NCI-H524 (cell line): ENCODE data around the gene SPATA16.
A peak's percentile ranks its signal among the peaks of the same experiment; 100 is the strongest.
"Not testable (repeated sequence)": the region's sequence is repeated elsewhere in the genome, so short reads cannot be mapped to it uniquely, and the experiment has no call there.

Experiments
- DNase-seq, 2 experiments: peaks; one replicate each; lab custom pipeline; 2025; lab: John Stamatoyannopoulos, UW

The SPATA16 gene

DNA sequence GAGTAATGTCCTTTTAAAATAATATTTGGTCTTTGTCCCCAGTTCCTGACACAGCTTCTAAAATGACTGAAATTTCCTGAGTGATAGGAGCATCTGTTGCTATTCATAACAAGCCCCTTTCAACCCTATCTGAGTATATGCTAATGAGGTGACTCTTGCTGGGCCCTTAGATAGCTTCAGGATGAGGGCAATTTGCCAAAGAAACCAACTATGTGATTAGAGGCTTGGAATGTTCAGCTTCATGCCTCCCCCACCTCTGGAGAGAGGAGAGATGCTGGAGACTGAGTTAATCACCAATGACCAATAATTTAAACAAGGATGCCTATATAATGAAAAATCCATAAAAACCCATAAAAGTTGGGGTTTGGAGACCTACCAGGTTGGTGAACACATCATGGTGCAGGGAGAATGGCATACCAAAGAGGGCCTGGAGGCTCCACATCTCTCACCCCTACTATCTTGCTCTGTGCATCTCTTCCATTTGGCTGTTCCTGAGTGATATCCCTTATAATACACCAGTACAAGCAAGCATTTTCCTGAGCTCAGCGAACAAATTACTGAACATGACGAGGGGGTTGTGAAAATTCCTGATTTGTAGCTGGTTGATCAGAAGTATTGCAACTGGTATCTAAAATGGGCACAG, 201.3 kb downstream of the SPATA16 start:
- peak; percentile 26 to 61 for DNase-seq

DNA sequence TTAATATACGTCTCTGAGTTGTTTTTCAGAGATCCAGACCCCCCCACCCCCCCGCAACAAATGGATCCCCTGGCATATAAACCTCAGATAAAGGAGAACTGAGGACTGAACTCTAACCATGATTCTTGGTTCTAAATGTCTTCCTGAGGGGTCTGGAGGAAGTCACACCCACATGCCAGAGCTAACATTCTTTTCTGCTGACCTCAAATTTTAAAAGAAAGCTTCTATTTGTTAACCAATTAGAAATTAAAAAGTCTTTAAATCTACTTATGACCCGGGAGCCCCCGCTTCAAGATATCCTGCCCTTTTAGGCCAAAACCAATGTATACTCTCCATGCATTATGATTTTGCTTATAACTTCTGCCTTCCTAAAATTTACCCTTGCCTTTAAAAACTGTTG, 202.2 kb downstream of the SPATA16 start:
- DNase-seq = no peak

DNA sequence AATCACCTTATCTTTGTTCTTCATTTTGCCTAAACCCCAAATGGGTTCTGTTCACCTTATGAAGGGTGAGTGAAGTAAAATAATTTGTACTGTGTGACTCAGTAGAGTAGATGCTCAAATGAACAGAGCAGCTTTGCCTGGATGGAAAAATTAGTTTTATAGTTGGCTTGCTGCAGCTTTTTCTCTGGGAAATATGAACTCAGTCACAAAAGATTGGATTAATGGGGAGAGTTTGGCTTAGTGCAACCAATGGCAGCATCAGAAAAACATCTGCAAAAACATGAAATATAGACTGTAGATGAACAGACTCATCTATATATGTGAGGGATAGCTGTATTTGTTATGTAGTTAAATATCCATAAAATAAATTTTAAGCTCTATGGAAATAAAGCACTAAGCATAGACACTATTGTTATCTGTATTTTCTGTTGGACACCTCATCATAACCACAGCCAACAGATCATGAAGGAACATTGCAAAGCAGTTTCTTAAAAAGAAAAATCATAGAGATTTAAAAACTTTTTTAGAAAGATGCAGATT, 209.2 kb downstream of the SPATA16 start:
- DNase-seq = no peak

DNA sequence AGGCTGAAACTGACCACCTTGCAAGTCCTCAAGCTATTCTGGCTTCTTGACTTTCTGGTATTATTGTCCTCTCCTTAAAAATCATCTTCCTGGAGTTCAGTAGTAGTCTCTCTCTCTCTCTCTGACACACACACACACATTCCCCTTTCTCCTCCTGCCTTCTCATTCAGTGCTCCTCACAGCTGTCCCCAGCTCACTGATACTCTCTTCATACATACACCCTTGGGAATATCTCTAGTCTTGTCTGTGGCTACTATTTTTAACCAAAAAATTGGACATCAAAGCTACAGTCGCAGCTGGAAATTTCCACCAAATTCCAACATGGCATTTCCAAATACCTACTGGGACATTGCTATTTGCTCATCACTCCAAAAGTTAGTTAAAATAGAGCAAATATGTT, 211.6 kb downstream of the SPATA16 start:
- DNase-seq = no peak

DNA sequence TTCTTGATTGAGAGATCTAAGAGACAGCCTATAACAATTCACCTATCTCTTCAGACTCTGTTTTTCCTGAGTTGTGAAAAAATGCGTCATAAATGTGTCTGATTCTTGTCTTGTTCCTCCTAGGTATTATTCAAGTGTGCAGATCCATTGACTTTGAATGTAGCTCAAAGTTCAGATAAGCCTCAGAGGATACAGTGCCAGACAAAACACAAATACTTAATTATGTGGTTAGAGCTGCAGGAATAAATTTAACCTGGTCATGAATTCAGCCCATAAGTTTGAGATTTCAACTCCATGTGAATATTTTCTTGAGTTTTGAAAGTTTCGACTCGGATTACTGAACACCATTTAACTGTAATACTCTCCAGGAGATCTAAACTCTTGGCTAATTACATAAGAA, 216.5 kb downstream of the SPATA16 start:
- no peak for DNase-seq

DNA sequence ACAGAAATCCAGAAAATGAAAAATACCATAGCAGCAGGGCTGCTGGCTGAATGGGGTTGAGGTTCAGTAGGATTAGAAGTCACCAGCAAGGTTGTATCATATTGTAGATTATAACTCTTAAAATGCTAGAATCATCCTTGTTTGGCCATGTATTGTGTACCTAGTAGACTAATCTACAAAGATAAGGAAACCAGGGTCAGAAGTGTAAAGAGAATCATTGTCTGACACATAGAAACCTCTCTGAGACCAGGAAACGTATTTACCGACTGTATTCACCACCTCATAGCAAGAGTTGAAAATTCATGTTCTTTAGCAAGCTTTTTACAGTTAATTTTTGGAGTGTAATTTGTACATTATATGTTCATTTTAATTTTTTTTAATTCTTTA, 221.7 kb downstream of the SPATA16 start:
- no peak for DNase-seq

DNA sequence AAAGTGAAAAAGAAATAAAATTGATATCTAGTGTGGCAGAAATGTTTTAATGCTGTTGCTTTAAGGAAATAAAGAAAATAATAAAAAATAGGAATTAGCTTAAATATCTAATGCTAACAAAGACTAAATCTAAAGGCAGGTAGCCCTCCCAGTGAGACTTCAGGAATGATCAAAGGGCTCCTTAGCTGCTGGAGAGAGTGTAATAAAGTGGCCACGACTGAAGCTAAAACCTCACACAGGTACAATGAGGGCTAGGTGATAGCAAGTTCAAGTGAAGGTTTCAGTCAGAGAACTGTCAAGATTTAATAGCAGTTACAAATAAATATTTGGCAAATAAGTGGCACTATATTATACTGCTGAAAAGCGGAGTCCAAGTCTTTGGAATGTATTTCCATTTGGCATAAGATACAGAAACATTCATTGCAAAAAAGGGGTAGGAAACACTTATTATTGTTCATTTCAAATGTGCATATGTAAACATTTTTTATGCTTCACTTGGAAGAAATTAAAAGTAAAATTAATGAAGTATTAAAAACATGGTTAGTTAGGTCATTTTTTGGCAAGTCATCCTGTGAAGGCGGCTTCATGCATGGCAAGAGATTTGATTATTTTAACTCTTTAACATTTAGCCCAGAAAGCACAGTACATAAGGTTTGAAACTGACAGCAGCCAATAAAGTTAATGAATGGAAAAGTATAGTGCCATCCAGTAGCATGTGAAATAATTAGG, 222.3 kb downstream of the SPATA16 start:
- no peak for DNase-seq

DNA sequence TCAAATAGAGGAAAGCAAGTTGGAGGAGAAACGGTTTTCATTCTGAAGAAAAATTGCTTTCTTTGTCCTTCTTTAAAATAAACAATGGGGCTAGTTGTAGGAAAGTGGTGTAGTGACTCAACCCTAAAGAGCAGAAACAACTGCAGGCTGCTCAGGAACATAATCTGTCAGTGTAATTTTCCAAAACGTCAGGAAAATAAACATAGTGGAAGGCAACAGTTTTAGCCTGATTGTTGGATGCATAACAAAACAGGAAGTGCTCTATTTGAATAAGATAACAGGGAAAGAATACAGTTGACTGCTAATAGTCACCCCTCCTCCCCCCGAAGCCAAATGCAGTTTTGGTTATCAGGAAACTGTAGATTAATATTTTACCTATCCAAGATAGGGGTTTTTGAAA, 222.9 kb downstream of the SPATA16 start:
- no peak for DNase-seq

DNA sequence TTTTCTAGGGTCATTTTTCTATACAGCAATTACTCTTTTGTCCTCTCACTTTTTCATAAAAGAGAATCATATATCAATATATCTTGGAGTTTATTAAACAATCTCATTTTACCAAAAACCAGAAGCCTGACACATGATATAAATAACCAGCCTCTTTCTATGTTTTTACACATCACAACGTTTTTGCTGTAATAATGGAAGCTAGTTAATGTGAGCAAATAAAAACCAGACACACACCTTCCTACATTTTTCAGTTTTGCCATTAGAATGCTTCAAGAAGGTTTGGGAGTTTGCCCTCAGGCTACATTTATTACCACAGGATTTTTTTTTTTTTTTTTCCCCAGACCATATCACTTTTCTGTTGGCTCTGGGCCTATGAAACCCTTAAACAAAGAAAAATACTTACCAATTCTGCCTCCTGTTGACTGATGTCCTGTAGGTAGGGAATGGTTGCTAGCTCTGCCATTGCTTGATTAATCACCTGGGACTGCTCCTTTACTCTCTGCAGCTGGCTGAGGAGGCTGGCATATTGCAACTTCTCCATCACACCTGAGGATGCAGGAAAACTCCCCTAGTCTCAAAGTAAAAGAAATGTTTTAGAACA, 225.0 kb downstream of the SPATA16 start:
- no peak for DNase-seq

DNA sequence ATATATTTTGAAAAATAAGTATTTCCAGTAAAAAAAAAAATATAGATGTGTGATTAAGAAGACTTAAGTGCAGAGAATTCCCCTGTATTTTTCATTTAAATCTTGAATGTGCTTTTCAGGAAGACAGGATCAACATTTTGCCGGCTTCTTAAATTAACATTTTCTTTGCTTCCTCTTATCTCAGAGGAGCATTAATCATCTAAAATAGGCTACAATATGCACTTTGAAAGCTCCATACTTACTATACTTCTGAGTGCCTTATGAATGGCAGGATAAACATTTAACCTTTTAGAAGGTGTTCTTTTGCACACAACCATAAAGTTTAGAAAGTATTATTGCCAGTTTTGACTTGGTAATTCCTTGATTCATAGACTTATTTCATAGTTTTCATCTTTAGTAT, 226.2 kb downstream of the SPATA16 start:
- DNase-seq = no peak

DNA sequence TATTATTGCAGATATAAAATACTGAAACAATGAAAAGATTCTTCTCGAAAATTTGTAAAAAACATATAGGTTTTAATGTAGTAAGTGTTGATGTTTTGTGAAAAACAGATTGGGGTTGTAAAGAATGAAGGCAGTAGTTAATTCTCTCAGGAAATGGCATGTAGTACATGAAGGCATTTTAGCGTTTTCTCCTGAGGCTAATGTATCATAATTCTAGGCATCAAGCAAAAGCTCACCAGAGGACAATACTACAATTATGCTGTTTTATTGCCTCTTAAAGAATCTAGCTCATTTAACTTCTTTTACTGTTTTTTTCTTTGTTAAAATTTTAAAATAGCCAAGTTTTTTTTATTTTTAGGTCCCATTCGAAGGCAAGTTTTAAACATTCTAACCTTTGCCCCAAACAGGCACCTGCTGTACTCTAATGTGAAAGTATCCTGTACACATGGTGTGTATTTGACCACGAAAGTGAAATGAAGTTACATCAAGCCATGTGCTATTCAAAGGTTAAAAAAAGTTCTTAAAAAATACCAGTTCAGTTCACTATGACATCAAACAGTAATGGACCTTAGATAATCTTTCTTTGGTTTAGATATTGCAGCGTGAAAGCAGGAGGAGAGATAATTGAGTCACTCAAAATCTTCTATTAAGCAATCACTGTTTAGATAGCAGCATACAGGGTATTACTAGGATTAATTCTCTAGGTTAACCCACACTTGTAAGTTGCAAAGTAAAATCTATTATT, 227.0 kb downstream of the SPATA16 start:
- DNase-seq = no peak

DNA sequence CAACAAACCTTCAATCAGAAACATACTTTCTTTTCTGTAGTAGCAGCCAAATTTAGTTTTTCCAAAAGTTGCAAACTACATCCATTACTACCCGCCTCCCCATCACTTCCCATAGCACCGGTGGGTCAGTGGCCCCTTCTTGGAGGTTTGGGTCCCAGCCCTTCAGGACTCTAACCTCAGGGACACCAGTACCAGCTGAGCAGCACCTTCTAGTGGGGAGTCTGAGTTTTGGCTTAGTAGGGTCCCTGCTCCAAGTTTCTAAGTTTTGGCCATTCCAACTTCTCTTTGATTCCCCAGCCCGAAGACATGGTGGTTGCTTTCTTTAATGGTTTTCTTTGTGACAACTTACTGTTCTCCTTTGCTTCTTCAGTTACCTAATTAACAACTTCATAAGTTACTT, 229.9 kb downstream of the SPATA16 start:
- no peak for DNase-seq

DNA sequence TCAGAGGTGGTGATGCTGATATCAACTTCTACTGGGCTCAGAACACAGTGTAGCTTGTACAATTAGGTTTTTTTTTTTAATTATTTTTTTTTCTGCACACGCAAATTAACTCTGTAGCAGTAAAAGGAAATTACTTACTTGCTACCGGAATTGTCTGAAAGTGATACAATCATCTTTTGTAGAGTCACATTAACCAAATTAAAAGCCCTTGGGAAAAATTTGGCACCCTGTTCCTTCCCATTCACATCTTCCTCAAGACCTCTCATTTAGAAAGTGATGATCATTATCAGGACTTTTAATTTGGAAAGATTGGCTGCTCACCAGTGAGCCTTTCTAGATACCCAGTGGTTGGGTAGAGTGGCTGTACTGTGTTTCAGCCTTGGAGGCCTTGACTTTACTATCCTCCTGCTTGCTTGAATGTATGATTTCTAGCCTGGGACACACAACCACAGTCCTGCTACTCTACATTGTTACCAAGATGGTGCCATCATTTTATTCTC, 232.2 kb downstream of the SPATA16 start:
- no peak for DNase-seq

DNA sequence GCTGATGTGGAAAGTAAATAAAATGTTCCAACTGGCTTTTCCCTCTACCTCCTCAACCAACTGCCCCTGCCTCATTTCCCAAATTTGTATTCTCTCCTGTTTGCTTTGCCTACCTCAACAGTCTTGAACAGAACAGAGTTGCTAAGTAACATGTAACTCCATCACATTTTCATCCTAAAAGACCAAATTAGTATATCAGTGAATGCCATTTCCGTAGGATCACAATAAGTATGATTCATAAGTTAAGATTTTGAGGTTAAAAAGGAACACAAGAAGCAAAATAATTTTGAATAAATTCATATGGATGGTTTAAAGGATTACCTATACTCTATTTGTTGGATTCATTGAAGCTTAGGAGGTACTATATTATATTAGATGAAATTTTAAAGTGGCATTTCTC, 235.6 kb downstream of the SPATA16 start:
- DNase-seq = no peak

DNA sequence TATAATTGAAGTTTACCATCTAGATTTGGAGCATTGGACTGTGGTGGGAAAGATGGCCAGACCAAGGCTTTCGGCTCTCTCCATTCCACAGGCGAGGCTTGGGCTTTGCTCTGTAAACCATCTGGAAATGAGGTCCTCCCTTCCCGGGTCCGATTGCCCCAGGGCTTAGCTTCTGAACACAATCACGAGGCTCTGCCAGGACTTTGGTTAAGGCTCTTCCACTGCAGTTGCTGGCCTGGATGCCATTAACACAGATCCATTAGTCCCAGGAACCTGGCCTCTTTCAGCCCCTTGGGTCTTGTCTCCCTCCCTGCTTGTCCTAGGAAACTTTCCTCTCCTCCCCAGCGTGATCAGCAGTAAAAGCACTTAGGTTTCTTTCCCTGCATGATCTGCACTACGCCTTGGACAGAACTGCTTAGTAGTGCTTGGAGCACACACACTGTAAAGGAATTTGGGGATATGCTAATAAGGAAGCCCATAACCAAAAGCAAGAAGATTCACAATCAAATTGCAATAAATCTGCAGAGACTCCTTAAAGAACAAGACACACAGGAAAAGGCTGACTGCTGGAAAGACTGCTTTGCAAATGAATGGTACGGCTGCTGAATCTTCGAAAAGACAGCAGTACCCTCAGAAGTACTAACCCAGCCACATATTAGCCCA, 236.2 kb downstream of the SPATA16 start:
- no peak for DNase-seq

DNA sequence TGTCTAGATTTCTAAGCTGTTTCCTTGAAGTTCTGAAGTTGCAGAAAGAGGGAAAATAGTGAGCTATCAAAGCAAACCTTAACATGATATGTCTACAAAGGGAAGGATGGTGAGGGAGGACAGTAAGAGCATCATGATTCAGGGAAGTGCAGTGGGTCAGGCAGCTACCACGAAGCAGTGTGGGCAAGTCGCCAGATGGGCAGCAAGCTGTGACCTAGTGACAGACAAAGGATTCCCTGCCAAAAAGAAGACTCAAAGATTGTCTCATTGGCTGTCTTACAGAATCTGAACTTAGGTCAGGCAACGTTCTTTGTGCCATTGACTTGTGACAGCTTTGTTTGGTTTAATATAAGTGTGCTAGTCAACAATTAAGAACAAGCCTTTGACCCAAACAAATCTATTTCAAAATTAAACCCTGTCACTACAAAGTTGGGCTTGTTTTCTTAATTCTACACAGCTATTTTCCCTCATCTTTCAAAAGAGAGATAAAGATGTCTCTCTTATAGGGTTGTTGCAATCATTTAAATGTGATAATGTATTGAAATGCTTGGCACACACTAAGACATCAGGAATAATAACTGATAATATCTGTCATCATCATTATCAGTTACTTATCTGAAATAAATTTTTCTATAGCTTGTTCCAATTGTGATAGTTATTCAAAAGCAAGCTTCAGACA, 237.3 kb downstream of the SPATA16 start:
- DNase-seq = peak in 1 of 2 experiments; percentile 20

DNA sequence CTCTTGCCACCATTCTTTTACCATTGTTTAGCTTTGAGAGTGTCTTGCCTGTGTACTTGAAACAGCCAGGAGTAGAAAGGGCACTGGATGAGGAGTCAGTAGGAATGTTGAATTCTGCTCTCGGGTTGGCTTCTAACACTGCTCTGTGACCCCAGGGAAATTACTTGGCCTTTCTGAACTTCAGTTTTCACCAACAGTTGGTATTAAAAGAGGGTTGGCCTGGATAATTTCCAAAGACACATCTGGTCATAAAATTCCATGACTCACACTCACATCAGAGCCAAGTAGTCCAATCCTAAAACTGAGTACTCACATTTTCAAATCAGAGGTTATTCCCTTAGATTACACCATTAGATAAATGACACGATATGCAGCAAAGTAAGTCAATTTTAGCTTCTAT, 248.9 kb downstream of the SPATA16 start:
- no peak for DNase-seq

DNA sequence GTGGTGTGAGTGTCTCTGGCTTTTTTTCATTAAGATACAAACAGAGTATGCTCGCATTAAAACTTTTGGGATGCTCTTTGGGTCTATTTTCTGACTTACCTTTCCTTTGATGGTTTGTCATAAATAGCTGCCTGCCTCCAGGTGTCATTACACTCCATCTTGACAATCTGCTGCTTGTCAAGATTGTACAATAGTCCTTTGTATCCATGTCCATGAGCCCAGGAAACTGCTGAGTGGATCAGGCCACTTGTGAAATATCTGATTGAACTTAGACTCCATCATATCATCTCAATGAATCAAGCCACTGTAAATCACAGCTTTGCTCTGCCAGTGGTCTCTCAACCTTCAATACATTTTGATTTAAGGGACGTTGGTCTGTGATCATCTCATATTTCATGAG, 255.3 kb downstream of the SPATA16 start:
- DNase-seq = no peak

DNA sequence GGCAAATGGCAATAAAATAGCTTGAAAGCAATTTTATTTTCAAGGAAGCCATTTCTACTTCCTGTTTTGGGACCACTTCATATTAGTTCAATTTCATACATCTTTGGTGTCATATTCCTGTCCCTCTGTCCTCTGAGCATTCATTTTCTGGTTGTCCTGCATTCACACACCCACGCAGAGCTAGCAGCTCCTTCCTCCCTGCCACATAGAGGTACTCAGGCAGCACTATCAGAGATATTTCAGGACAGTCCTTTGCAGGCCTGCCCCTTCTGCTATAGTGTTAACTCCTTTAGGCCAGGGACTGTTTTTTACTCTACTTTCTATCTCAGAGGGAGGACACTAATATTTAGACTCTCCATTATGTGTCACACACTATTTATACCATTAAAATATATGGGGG, 258.5 kb downstream of the SPATA16 start:
- no peak for DNase-seq

DNA sequence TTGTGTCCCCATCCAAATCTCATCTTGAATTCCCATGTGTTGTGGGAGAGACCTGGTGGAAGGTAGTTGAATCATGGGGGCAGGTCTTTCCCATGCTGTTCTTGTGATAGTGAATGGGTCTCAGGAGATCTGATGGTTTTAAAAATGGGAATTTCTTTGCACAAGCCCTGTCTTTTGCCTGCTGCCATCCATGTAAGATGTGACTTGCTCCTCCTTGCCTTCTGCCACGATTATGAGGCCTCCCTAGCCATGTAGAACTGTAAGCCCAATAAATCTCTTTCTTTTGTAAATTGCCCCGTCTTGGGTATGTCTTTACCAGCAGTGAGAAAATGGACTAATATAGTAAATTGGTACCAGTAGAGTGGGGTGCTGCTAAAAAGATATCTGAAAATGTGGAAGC, 261.7 kb downstream of the SPATA16 start:
- not testable (repeated sequence) for DNase-seq

DNA sequence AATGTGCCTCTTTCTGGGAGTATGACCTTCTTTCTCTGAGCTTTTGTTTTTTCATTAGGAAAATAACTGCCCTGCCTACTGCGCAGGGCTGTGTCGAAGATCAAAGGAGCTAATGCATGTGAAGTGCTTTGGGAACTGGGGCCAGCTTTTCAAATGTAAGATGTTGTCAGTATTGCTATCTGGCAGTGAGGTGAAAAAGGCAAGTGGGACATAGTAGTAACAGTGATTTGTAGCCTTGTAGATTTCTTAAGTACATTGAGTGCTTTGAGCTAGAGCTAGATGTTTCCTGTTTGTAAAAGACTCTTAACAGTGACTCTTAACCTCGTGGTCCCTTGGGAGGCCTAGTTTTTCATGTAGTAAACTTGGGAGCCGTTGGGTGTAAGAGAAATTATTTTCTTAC, 264.0 kb downstream of the SPATA16 start:
- peak in 1 of 2 experiments; percentile 45 for DNase-seq
